Measurements from ENCODE around the gene LAMB3. TPM values are rescaled to one million over a fixed set of nuclear protein-coding genes. Genes with fewer than 3 reads are reported as not detected.

The LAMB3 gene
- total RNA-seq, 1 experiment from 2014 or later, result 0.45 TPM

DNA sequence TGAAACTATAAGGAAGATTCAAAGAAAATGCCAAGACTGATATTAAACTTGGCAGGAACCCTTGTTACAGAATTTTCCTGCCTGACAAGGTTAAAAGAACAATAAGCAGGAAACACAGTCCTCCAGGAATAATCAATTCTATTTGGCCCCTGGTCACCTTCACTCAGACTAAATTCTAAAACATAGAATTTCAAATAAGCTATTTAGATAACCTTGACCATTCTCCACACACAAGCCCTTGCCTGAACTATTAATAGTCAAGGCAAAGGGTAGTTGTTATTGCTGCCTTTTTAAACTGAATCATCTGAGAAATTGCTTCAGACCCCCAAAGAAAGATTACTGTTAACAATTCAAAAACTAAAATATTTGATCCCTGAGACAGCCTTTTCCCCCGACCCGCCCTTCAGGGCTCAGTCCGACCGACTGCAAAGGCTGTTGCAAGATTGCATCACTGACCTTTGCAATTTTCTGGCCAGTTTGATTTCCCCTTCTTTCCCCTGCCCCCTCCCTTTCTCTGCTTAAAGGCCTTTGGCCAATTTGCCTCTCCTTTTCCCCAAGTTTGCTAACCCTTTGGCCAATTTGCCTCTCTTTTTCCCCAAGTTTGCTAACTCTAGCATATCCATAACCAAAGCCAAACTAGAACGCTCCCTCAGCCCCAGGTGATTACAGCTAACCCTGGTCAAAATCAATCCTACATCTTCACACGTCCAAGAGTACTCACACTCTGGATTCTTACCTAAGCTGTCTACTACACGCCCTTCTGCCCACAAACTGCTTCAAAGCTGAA lies 21.6 kb upstream of the LAMB3 start:
- Histone ChIP-seq H3K36me3 (replicated peaks; ENCODE audit: control insufficient read depth, insufficient read depth, low read length) (no peaks in the 10 kb centered on the region), H3K27me3 (ENCODE audit: control insufficient read depth, insufficient read depth, low read length) (peaks cover 53% of the 10 kb centered on the region), H3K4me3 (ENCODE audit: insufficient read depth, low read depth, low read length) (no peak overlapping the region)
- DNase-seq, result no peak

- peaks cover 48% of the 10 kb centered on the region for H3K27me3 ChIP-seq (ENCODE audit: control insufficient read depth, insufficient read depth, low read length)
- no peaks in the 10 kb centered on the region for H3K36me3 ChIP-seq (replicated peaks; ENCODE audit: control insufficient read depth, insufficient read depth, low read length)
- no peak overlapping the region for H3K4me3 ChIP-seq (ENCODE audit: insufficient read depth, low read depth, low read length)
- DNase-seq, result no peak
Measured at GRCh38 chr1:209672705-209673630, 20.7 kb upstream of the LAMB3 start.

GRCh38 chr1:209670441-209671082 lies 18.3 kb upstream of the LAMB3 start:
- Histone ChIP-seq H3K36me3 (replicated peaks; ENCODE audit: control insufficient read depth, insufficient read depth, low read length) (no peaks in the 10 kb centered on the region), H3K27me3 (ENCODE audit: control insufficient read depth, insufficient read depth, low read length) (peaks cover 26% of the 10 kb centered on the region), H3K4me3 (ENCODE audit: insufficient read depth, low read depth, low read length) (no peak overlapping the region)
- DNase-seq, result no peak

- no peak for DNase-seq
- H3K36me3 ChIP-seq (replicated peaks; ENCODE audit: control insufficient read depth, insufficient read depth, low read length), result no peaks in the 10 kb centered on the region
- no peaks in the 10 kb centered on the region; the same call in 1 of the 2 replicates for H3K27me3 ChIP-seq (ENCODE audit: control insufficient read depth, insufficient read depth, low read length)
- no peak overlapping the region for H3K4me3 ChIP-seq (ENCODE audit: insufficient read depth, low read depth, low read length)
Measured at GRCh38 chr1:209667708-209668107, 15.5 kb upstream of the LAMB3 start.

- Histone ChIP-seq H3K4me3 (ENCODE audit: insufficient read depth, low read depth, low read length) (no peak overlapping the region), H3K36me3 (replicated peaks; ENCODE audit: control insufficient read depth, insufficient read depth, low read length) (no peaks in the 10 kb centered on the region), H3K27me3 (ENCODE audit: control insufficient read depth, insufficient read depth, low read length) (no peaks in the 10 kb centered on the region; the same call in 1 of the 2 replicates)
- DNase-seq, result no peak
Measured at GRCh38 chr1:209667103-209667502, 14.9 kb upstream of the LAMB3 start.

- H3K27me3 ChIP-seq (ENCODE audit: control insufficient read depth, insufficient read depth, low read length), result no peaks in the 10 kb centered on the region; the same call in 1 of the 2 replicates
- H3K4me3 ChIP-seq (ENCODE audit: insufficient read depth, low read depth, low read length), result no peak overlapping the region
- no peaks in the 10 kb centered on the region for H3K36me3 ChIP-seq (replicated peaks; ENCODE audit: control insufficient read depth, insufficient read depth, low read length)
- no peak for DNase-seq
Measured at GRCh38 chr1:209662879-209663327, 10.7 kb upstream of the LAMB3 start.

GRCh38 chr1:209661071-209661470 lies 8.8 kb upstream of the LAMB3 start:
- H3K27me3 ChIP-seq (ENCODE audit: control insufficient read depth, insufficient read depth, low read length), result no peaks in the 10 kb centered on the region; the same call in 1 of the 2 replicates
- H3K4me3 ChIP-seq (ENCODE audit: insufficient read depth, low read depth, low read length), result no peak overlapping the region
- DNase-seq, result no peak
- no peaks in the 10 kb centered on the region for H3K36me3 ChIP-seq (replicated peaks; ENCODE audit: control insufficient read depth, insufficient read depth, low read length)

DNA sequence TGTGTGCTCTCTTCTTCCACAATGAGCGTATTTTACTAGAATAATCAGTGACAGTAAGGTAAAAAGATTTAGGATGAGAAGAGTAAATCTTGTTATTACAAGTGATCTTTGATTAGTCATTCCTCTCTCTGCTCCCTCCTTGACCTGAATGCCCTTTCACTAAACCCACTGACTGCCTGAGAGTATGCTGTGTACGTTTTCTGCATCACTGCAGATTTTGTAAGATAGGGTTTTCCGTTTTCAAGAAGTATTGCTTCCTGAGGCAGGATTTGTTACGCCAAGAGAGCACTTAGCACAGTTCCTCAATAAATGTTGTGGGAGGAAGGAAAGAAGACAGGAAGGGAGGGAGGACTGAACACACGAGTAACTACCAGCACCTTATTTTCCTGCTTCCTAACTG lies 7.7 kb upstream of the LAMB3 start:
- Histone ChIP-seq H3K36me3 (replicated peaks; ENCODE audit: control insufficient read depth, insufficient read depth, low read length) (no peaks in the 10 kb centered on the region), H3K4me3 (ENCODE audit: insufficient read depth, low read depth, low read length) (no peak overlapping the region)
- no peak for DNase-seq

DNA sequence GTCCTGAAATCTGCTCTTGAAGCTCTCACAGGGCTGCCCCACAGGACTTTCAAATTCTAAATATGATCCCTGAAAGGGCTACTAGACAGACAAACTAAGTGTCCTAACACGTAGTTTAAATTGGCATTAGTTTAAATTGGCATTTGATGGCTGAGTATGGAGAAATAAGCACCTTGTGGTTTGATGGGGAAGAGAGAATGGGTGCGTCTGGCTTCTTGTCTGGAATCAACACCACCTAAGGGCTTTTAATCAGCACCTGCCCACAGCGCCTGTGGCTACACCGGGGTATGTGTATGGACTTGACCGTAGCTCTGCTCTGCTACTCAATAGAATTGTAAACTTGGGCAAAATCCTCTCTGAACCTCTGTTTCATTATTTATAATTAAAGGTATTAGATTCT lies 5.7 kb upstream of the LAMB3 start:
- DNase-seq, result no peak
- Histone ChIP-seq H3K4me3 (ENCODE audit: insufficient read depth, low read depth, low read length) (no peak overlapping the region), H3K27me3 (ENCODE audit: control insufficient read depth, insufficient read depth, low read length) (no peaks in the 10 kb centered on the region; the same call in 1 of the 2 replicates), H3K36me3 (replicated peaks; ENCODE audit: control insufficient read depth, insufficient read depth, low read length) (no peaks in the 10 kb centered on the region)

More for the DNA sequence above, 7.7 kb upstream of the LAMB3 start:
- no peaks in the 10 kb centered on the region; the same call in 1 of the 2 replicates for H3K27me3 ChIP-seq (ENCODE audit: control insufficient read depth, insufficient read depth, low read length)

DNA sequence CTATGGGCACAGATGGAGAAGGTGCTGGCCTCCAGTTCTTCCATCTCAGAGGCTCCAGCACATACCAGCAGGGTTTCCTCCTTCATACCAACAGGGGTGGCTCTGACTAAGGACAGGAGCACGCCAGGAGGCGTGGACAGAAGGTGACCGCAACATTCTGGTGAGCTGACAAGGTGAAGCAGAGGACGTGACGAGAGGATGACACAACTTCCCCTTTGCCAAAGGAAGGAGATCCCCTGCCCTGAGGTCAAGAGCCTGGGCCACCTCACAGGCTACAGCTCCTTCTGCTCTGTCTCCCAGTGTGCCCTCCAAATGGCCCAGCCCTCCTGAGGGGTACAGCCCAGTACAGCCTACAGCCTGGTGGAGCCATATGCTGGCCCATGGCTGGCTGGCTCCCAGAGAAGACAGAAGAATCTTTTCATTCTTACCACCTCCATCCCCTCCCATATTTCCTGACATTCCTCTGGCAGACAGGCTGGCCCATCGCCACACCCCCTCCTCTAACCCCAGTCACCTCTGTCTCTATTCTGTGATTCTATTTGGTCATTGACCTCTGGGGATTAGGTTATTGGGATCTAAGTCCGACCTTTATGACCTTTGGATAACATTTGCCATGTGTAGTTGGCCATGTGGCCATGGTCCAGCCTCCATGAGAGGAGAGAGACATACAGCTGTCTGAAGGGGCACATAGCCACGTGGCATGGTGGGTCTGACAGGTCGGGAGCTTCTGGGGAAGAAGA lies 5.1 kb upstream of the LAMB3 start:
- Histone ChIP-seq H3K27me3 (ENCODE audit: control insufficient read depth, insufficient read depth, low read length) (no peaks in the 10 kb centered on the region; the same call in 1 of the 2 replicates), H3K4me3 (ENCODE audit: insufficient read depth, low read depth, low read length) (no peak overlapping the region), H3K36me3 (replicated peaks; ENCODE audit: control insufficient read depth, insufficient read depth, low read length) (no peaks in the 10 kb centered on the region)
- DNase-seq, result no peak

DNA sequence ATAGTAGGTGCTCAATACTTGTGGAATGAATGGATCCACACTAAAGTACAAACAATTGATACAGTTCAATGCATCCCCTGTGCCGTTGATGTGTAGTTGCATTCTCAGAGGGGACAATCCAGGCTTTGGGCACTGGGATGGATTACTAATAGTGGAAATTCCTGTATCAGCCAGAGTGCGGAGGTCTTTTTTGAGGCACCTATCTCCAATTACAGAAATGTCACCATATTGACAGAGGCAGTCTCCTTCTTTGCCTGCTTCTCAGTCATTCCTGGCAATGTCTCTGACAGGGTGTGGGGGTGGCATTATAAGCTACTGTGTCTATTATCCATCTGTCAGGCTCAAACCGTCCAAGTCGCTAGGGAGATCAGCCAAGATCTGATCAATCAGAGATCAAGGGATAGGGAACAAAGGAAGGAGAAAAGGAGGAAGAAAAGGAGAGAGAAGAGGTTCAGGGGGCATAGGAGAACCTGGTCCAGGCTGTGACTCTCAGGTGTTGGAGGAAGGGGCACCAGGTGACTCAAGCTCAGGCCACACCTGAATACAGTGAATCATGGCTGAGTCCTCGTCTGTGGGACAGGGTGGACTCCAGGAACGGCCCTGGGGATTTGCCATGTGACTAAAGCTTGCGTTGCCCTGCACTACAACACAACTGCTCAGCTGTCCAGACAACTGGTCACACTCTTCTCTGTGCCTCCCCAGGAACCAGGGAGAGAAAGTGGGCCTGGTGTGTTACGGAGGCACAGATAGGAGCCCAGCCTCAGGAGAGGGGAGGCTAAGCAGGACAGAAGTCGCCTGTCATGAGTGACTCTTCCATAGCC lies 3.4 kb upstream of the LAMB3 start:
- Histone ChIP-seq H3K36me3 (replicated peaks; ENCODE audit: control insufficient read depth, insufficient read depth, low read length) (no peaks in the 10 kb centered on the region), H3K27me3 (ENCODE audit: control insufficient read depth, insufficient read depth, low read length) (no peaks in the 10 kb centered on the region; the same call in 1 of the 2 replicates), H3K4me3 (ENCODE audit: insufficient read depth, low read depth, low read length) (no peak overlapping the region)
- DNase-seq, result no peak

GRCh38 chr1:209653915-209654351 lies 1.7 kb upstream of the LAMB3 start:
- Histone ChIP-seq H3K27me3 (ENCODE audit: control insufficient read depth, insufficient read depth, low read length) (no peaks in the 10 kb centered on the region; the same call in 1 of the 2 replicates), H3K36me3 (replicated peaks; ENCODE audit: control insufficient read depth, insufficient read depth, low read length) (no peaks in the 10 kb centered on the region), H3K4me3 (ENCODE audit: insufficient read depth, low read depth, low read length) (no peak overlapping the region)
- no peak for DNase-seq

DNA sequence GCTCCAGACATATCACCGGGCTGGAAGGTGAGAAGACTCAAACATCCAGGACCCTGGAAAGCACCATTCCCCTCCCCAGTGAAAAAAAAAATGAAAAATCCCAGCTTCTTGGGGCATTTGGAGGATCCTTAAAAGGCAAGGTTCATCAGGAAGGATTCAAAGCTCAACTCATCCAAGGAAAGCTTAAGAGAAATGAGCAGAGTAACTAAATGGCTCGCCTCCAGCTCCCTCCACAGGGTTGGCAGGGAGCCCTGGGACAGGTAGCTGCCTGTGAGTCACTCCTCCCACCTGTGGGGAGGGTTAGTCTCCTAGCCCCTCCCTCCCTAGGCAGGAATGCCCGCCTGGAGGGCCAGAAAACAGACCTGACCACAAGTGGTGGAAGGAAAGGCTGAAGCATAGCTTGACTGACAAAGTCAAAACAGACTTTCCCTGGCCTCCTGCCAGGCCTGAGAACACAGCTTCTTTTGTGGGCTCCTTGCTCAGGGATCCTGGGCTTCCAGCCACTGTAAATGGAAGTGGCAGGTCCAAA lies 712 bp upstream of the LAMB3 start:
- Histone ChIP-seq H3K27me3 (ENCODE audit: control insufficient read depth, insufficient read depth, low read length) (no peaks in the 10 kb centered on the region; the same call in 1 of the 2 replicates), H3K4me3 (ENCODE audit: insufficient read depth, low read depth, low read length) (no peak overlapping the region), H3K36me3 (replicated peaks; ENCODE audit: control insufficient read depth, insufficient read depth, low read length) (no peaks in the 10 kb centered on the region)
- DNase-seq, result peak; percentile 85
